Endothelial cell of umbilical vein (primary cell): Measurements from ENCODE around the gene C1QTNF7. TPM values are rescaled to one million over a fixed set of nuclear protein-coding genes. Genes with fewer than 3 reads are reported as not detected.

Source experiments
- BruUV-seq: library from RNA; stranded (reverse); fragments of 400-500 nt; replicated peaks from 2 replicates; lab custom pipeline; 2021; lab: Mats Ljungman, UMichigan
- CTCF ChIA-PET: fragments of 300-600, 350-600 bp; sonication (Branson Sonifier 250); formaldehyde crosslinking; loops from one replicate; lab custom pipeline; 2021; ENCODE audit warnings: antibody characterized with exemption, inconsistent platforms; lab: Charles Lee
- POLR2A ChIA-PET: fragments of 300-600, 350-600 bp; sonication (Branson Sonifier 250); formaldehyde crosslinking; loops from one replicate; lab custom pipeline; 2021; ENCODE audit warnings: antibody characterized with exemption, inconsistent platforms; lab: Charles Lee
- DNase-seq: peaks from one replicate; pipeline ENCODE4 v3.0.0-alpha.2; 2011; ENCODE audit warnings: low read depth, low spot score
- FAIRE-seq: peaks from 2 replicates; lab custom pipeline; 2011; peaks lifted over from hg19 to GRCh38; lab: Jason Lieb, UNC
- H2AFZ ChIP-seq: 2 replicates; pipeline ENCODE4 v1.6.0; 2012; ENCODE audit warnings: low read depth, low read length, control low read depth, inconsistent platforms
- H3K27ac ChIP-seq: 2 replicates; pipeline ENCODE4 v1.5.1; 2011; ENCODE audit warnings: low read depth, mild to moderate bottlenecking, control low read depth, low read length, moderate library complexity; ENCODE audit not compliant: insufficient read depth
- H3K27me3 ChIP-seq, 2 experiments: 2 replicates each; pipeline versions ENCODE4 v1.6.0 to v1.6.1; 2011; ENCODE audit warnings: low read length in 2 of 2, mixed read lengths in 1 of 2; ENCODE audit not compliant: control insufficient read depth in 2 of 2, insufficient read depth in 2 of 2
- H3K36me3 ChIP-seq, 2 experiments: 2 replicates in 1 of 2; 3 replicates in 1 of 2; pipeline ENCODE4 v1.5.1; 2011; ENCODE audit warnings: low read length in 2 of 2, mild to moderate bottlenecking in 1 of 2, moderate library complexity in 1 of 2; ENCODE audit not compliant: control insufficient read depth in 2 of 2, insufficient read depth in 2 of 2; ENCODE audit errors: extremely low read depth in 1 of 2
- H3K4me1 ChIP-seq: 3 replicates; pipeline ENCODE4 v1.5.1; 2011; ENCODE audit warnings: mild to moderate bottlenecking, low read length; ENCODE audit not compliant: control insufficient read depth, insufficient read depth; ENCODE audit errors: extremely low read depth
- H3K4me2 ChIP-seq: 2 replicates; pipeline ENCODE4 v1.6.1; 2011; ENCODE audit warnings: low read length, control low read depth, mixed read lengths; ENCODE audit not compliant: insufficient read depth
- H3K4me3 ChIP-seq, 3 experiments: fragments of 200-600 bp in 1 of 3; sonication (generic), shearing (Covaris generic) in 1 of 3; replicated peaks in 1 of 3; 2 replicates each; pipeline ENCODE4 v1.5.1; 2011 to 2016; ENCODE audit warnings: control low read depth in 3 of 3, low read length in 3 of 3, mild to moderate bottlenecking in 2 of 3, inconsistent platforms in 1 of 3, low read depth in 1 of 3, moderate library complexity in 1 of 3; ENCODE audit not compliant: insufficient read depth in 1 of 3
- H3K79me2 ChIP-seq: 2 replicates; pipeline ENCODE4 v1.6.0; 2012; ENCODE audit warnings: low read length, inconsistent platforms; ENCODE audit not compliant: control insufficient read depth, insufficient read depth
- H3K9ac ChIP-seq: replicated peaks from 2 replicates; pipeline ENCODE3; 2011; ENCODE audit warnings: low read length, control low read depth; ENCODE audit not compliant: insufficient read depth; ENCODE audit errors: extremely low read depth
- H3K9me1 ChIP-seq: replicated peaks from 3 replicates; pipeline ENCODE4 v1.6.0; 2011; ENCODE audit warnings: mild to moderate bottlenecking, low read length; ENCODE audit not compliant: control insufficient read depth, insufficient read depth; ENCODE audit errors: extremely low read depth
- H3K9me3 ChIP-seq: replicated peaks from 2 replicates; pipeline ENCODE4 v1.5.1; 2012; ENCODE audit warnings: low read length, inconsistent platforms; ENCODE audit not compliant: control insufficient read depth, insufficient read depth
- H4K20me1 ChIP-seq: replicated peaks from 2 replicates; pipeline ENCODE3; 2011; ENCODE audit warnings: mild to moderate bottlenecking, low read length; ENCODE audit not compliant: control insufficient read depth, insufficient read depth; ENCODE audit errors: extremely low read depth
- CTCF ChIP-seq, 2 donors: IDR thresholded peaks; 1 replicate in 1 of 2; 2 replicates in 1 of 2; pipeline ENCODE4 v1.5.1; 2011; ENCODE audit warnings: low read length in 2 of 2, mild to moderate bottlenecking in 2 of 2, moderate library complexity in 2 of 2, control low read depth in 1 of 2, inconsistent platforms in 1 of 2, low read depth in 1 of 2; ENCODE audit not compliant: insufficient read depth in 1 of 2; ENCODE audit errors: extremely low read depth in 1 of 2
- JUN ChIP-seq: IDR thresholded peaks from 2 replicates; pipeline ENCODE4 v1.6.1; 2011; ENCODE audit warnings: borderline replicate concordance, low read depth; ENCODE audit not compliant: insufficient read length, insufficient read depth
- MYC ChIP-seq: IDR thresholded peaks from one replicate; pipeline ENCODE4 v1.6.1; 2011; ENCODE audit warnings: mild to moderate bottlenecking, low read depth, low read length
- dilution Hi-C: fragments of 300-500 bp; cut with MboI; formaldehyde crosslinking; loops from one replicate; pipeline ENCODE4 v1.15.0; 2019; ENCODE audit warnings: low sequenced_read_pairs; ENCODE audit not compliant: extremely low pct_ligation_motif_present
- intact Hi-C: fragments of 100-400 bp; cut with micrococcal nuclease; formaldehyde crosslinking; loops from one replicate; pipeline ENCODE4 v1.10.0; 2022
- polyA plus RNA-seq, 4 experiments: library from polyadenylated mRNA; depleted of rRNA in 3 of 4; stranded (reverse) in 3 of 4; unstranded in 1 of 4; fragments of >200 nt; gene quantifications; 2 replicates each; pipeline versions ENCODE4 v1.2.1 to v1.2.3, GENCODE V29; 2011 to 2012; ENCODE audit warnings: missing spikeins in 1 of 4
- total RNA-seq: library from RNA; stranded (reverse); gene quantifications from 2 replicates; pipeline ENCODE4 v1.2.3, GENCODE V29; 2021
- TF ChIP-seq, protein P1 (sequence below): IDR thresholded peaks from 2 replicates; pipeline ENCODE4 v1.6.1; 2011; ENCODE audit not compliant: insufficient read depth, insufficient read length

C1QTNF7 gene
- total and polyA plus RNA-seq, 2 donors (not counting 3 experiments of a cell fraction or from before 2014, with no cell fraction given): not detected

GRCh38 chr4:15443371-15444160, 15.7 kb downstream of the C1QTNF7 start:
- no peak overlapping the region for H3K9ac ChIP-seq
- TF ChIP-seq JUN: no peak
- TF ChIP-seq CTCF (IDR thresholded peaks at IDR 0.05; ENCODE audit: extremely low read depth in 1 of 2, insufficient read depth in 1 of 2, low read depth in 1 of 2, low read length in 2 of 2): no peak
- TF ChIP-seq MYC: no peak
- TF ChIP-seq, protein P1, sequence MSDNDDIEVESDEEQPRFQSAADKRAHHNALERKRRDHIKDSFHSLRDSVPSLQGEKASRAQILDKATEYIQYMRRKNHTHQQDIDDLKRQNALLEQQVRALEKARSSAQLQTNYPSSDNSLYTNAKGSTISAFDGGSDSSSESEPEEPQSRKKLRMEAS: no peak
- H3K4me3 ChIP-seq: no peak overlapping the region
- H4K20me1 ChIP-seq: no peaks in the 10 kb centered on the region
- H3K9me3 ChIP-seq: no peaks in the 10 kb centered on the region
- peaks cover 0 to 2% of the 10 kb centered on the region in 2 experiments for H3K27me3 ChIP-seq
- FAIRE-seq (no peak), DNase-seq (no peak)
- H3K36me3 ChIP-seq: no peaks in the 10 kb centered on the region
- dilution Hi-C loops: no loop called here
- CTCF ChIA-PET: interaction anchor here (1.5 kb wide), 1 partner anchor 14 kb away, joined by 4 read pairs; no protein-coding TSS in a partner anchor
- POLR2A ChIA-PET: no interaction called here
- no peaks in the 10 kb centered on the region for H3K79me2 ChIP-seq
- no TSS peak for BruUV-seq
- H2AFZ ChIP-seq: no peak overlapping the region
- H3K9me1 ChIP-seq: no peaks in the 10 kb centered on the region
- H3K4me1 ChIP-seq: no peaks in the 10 kb centered on the region
- H3K27ac ChIP-seq: no peak overlapping the region
- intact Hi-C loops: no loop called here
- no peak overlapping the region for H3K4me2 ChIP-seq
